GM12878 (cell line): ENCODE measurements around the gene ZNF554. TPM values are rescaled to one million over a fixed set of nuclear protein-coding genes. Genes with fewer than 3 reads are reported as not detected.

Source experiments
- ATAC-seq: fragments of 200-7000 bp; cut with Tn5 transposase; 3 replicates; pipeline ENCODE4 v1.9.1; 2020; ENCODE audit warnings: mild to moderate bottlenecking, moderate library complexity
- BruUV-seq: library from RNA; stranded (reverse); fragments of 400-500 nt; replicated peaks from 2 replicates; lab custom pipeline; 2021; lab: Mats Ljungman, UMichigan
- CTCF ChIA-PET: fragments of 300-600 bp; sonication (Branson Sonifier 250); formaldehyde crosslinking; extraction: SDS; loops from one replicate; lab custom pipeline; 2021; ENCODE audit warnings: inconsistent platforms; lab: Yijun Ruan, JAX
- POLR2A ChIA-PET: fragments of 350-600 bp; formaldehyde crosslinking; extraction: SDS; loops from one replicate; lab custom pipeline; 2021; ENCODE audit warnings: inconsistent platforms; lab: Charles Lee
- RAD21 ChIA-PET: fragments of 300-600 bp; sonication (Branson Sonifier 250); formaldehyde crosslinking; loops from one replicate; lab custom pipeline; 2023; ENCODE audit warnings: antibody characterized with exemption; ENCODE audit not compliant: unreplicated experiment; lab: Charles Lee
- SMC1A ChIA-PET: fragments of 300-600 bp; sonication (Branson Sonifier 250); formaldehyde crosslinking; loops from one replicate; lab custom pipeline; 2023; ENCODE audit not compliant: unreplicated experiment, uncharacterized antibody; lab: Charles Lee
- DNase-seq: peaks from one replicate; pipeline ENCODE4 v3.0.0-alpha.2; 2011; ENCODE audit warnings: low read depth, low spot score
- FAIRE-seq: peaks from 3 replicates; lab custom pipeline; 2011; peaks lifted over from hg19 to GRCh38; lab: Jason Lieb, UNC
- H2AFZ ChIP-seq: 2 replicates; pipeline ENCODE4 v1.6.0; 2011; ENCODE audit warnings: low read depth, low read length, control low read depth; ENCODE audit not compliant: control insufficient read depth
- H3K27ac ChIP-seq: 2 replicates; pipeline ENCODE4 v1.5.1; 2011; ENCODE audit warnings: control low read depth; ENCODE audit not compliant: control insufficient read depth, insufficient read depth
- H3K27me3 ChIP-seq, 2 experiments: replicated peaks in 1 of 2; 2 replicates each; pipeline versions ENCODE4 v1.6.0 to v1.6.1; 2011; ENCODE audit warnings: low read length in 1 of 2; ENCODE audit not compliant: control insufficient read depth in 2 of 2, insufficient read depth in 2 of 2
- H3K36me3 ChIP-seq, 2 experiments: 2 replicates each; pipeline ENCODE4 v1.5.1; 2011; ENCODE audit warnings: low read length in 1 of 2; ENCODE audit not compliant: control insufficient read depth in 2 of 2, insufficient read depth in 2 of 2
- H3K4me1 ChIP-seq: 2 replicates; pipeline ENCODE4 v1.6.1; 2011; ENCODE audit warnings: mild to moderate bottlenecking, low read length, moderate library complexity, mixed read lengths; ENCODE audit not compliant: control insufficient read depth, insufficient read depth
- H3K4me2 ChIP-seq: 2 replicates; pipeline ENCODE4 v1.6.0; 2011; ENCODE audit warnings: control low read depth; ENCODE audit not compliant: control insufficient read depth, insufficient read depth
- H3K4me3 ChIP-seq: fragments of 200-600 bp; sonication (generic); 2 replicates; pipeline ENCODE4 v1.5.1; 2016
- H3K79me2 ChIP-seq: 2 replicates; pipeline ENCODE4 v1.6.0; 2011; ENCODE audit warnings: low read length; ENCODE audit not compliant: control insufficient read depth, insufficient read depth
- H3K9ac ChIP-seq: 2 replicates; pipeline ENCODE4 v1.8.0; 2011; ENCODE audit warnings: low read length, control low read depth, mixed read lengths; ENCODE audit not compliant: control insufficient read depth, insufficient read depth
- H3K9me3 ChIP-seq: replicated peaks from 3 replicates; pipeline ENCODE4 v1.5.1; 2011; ENCODE audit warnings: mild to moderate bottlenecking, low read length; ENCODE audit not compliant: control insufficient read depth, insufficient read depth
- H4K20me1 ChIP-seq: 2 replicates; pipeline ENCODE4 v1.6.0; 2011; ENCODE audit not compliant: control insufficient read depth, insufficient read depth
- ASH2L ChIP-seq: fragments of 300-600, 200-600 bp; sonication (generic); IDR thresholded peaks from 2 replicates; pipeline ENCODE4 v1.6.1; 2017; ENCODE audit warnings: low read depth, mild to moderate bottlenecking, borderline replicate concordance
- ATF7 ChIP-seq: fragments of 450-650 bp; IDR thresholded peaks from 2 replicates; pipeline ENCODE4 v1.6.1; 2016; ENCODE audit warnings: low read depth, mild to moderate bottlenecking
- BCL11A ChIP-seq: IDR thresholded peaks from 2 replicates; pipeline ENCODE4 v1.6.1; 2011; ENCODE audit warnings: low read depth, low read length
- CBX5 ChIP-seq: sonication (generic); IDR thresholded peaks from 2 replicates; pipeline ENCODE4 v1.6.1; 2016; ENCODE audit warnings: low read depth, moderate library complexity, mild to moderate bottlenecking, inconsistent platforms
- ELK1 ChIP-seq: IDR thresholded peaks from 2 replicates; pipeline ENCODE4 v1.6.1; 2012; ENCODE audit warnings: low read depth, low read length, improper control_type of control experiment
- FOXK2 ChIP-seq: fragments of 450-650 bp; IDR thresholded peaks from 2 replicates; pipeline ENCODE4 v1.6.1; 2017; ENCODE audit warnings: mild to moderate bottlenecking, moderate library complexity
- KLF5 ChIP-seq: fragments of 450-650 bp; IDR thresholded peaks from 2 replicates; pipeline ENCODE4 v1.6.1; 2014; ENCODE audit warnings: mild to moderate bottlenecking; ENCODE audit not compliant: partially characterized antibody
- MTA3 ChIP-seq: IDR thresholded peaks from 2 replicates; pipeline ENCODE4 v1.6.1; 2012; ENCODE audit warnings: low read length, inconsistent platforms, borderline replicate concordance
- MYC ChIP-seq: IDR thresholded peaks from 2 replicates; pipeline ENCODE4 v1.6.1; 2011; ENCODE audit warnings: mild to moderate bottlenecking, low read length, moderate library complexity, inconsistent platforms; ENCODE audit not compliant: insufficient read depth, insufficient replicate concordance, insufficient read length, severe bottlenecking
- NR2F1 ChIP-seq: fragments of 450-650 bp; conservative IDR thresholded peaks from 2 replicates; pipeline ENCODE4 v1.6.1; 2017; ENCODE audit warnings: mild to moderate bottlenecking
- PAX5 ChIP-seq: IDR thresholded peaks from 2 replicates; pipeline ENCODE4 v1.6.1; 2011; ENCODE audit warnings: low read depth, low read length, borderline replicate concordance
- RBBP5 ChIP-seq: fragments of 200-600 bp; sonication (generic); conservative IDR thresholded peaks from 2 replicates; pipeline ENCODE4 v1.6.1; 2016
- RELA ChIP-seq: fragments of 450-650 bp; IDR thresholded peaks from 2 replicates; pipeline ENCODE4 v1.8.0; 2014; ENCODE audit warnings: borderline replicate concordance; ENCODE audit not compliant: partially characterized antibody
- ZBTB33 ChIP-seq: fragments of 450-650 bp; IDR thresholded peaks from 2 replicates; pipeline ENCODE4 v1.6.1; 2017; ENCODE audit warnings: mild to moderate bottlenecking
- ZBTB40 ChIP-seq: fragments of 450-650 bp; IDR thresholded peaks from 2 replicates; pipeline ENCODE4 v1.6.1; 2016; ENCODE audit warnings: mild to moderate bottlenecking, moderate library complexity, borderline replicate concordance
- ZNF384 ChIP-seq: IDR thresholded peaks from 2 replicates; pipeline ENCODE4 v1.6.1; 2012; ENCODE audit warnings: low read depth, mild to moderate bottlenecking, low read length, improper control_type of control experiment, borderline replicate concordance
- WGBS: methylation state at CpG from one replicate; pipeline ENCODE4 v1.1.6; 2016; ENCODE audit warnings: low lambda C conversion rate; ENCODE audit not compliant: insufficient replicate concordance, insufficient coverage; ENCODE audit errors: missing lambda C conversion rate; 5-methylcytosine and 5-hydroxymethylcytosine counted together
- in situ Hi-C: fragments of 300-500 bp; cut with MboI; formaldehyde crosslinking; loops from 9 replicates; pipeline ENCODE4 v1.14.3; 2018; ENCODE audit warnings: mixed read lengths
- intact Hi-C: fragments of 100-400 bp; cut with micrococcal nuclease; formaldehyde crosslinking; loops from one replicate; pipeline ENCODE4 v1.14.2; 2022; ENCODE audit not compliant: unreplicated experiment
- polyA plus RNA-seq, 11 experiments: library from polyadenylated mRNA; depleted of rRNA in 4 of 11; unstranded in 6 of 11; stranded (reverse) in 5 of 11; fragments of >200 nt; fragmentation: Nextera tagmentation in 4 of 11; fragmentation: Illumina TruSeq in 1 of 11; extraction: Ambion mirVana in 4 of 11; extraction: Trizol in 1 of 11; gene quantifications; 1 replicate in 1 of 11; 2 replicates in 10 of 11; pipeline versions ENCODE4 v1.2.1 to v1.2.3, GENCODE V29; 2011 to 2016; ENCODE audit warnings: inconsistent platforms in 2 of 11, missing spikeins in 2 of 11, low read depth in 1 of 11
- total RNA-seq, 4 experiments: library from RNA; depleted of rRNA in 3 of 4; stranded (reverse); fragments of >200 nt in 3 of 4; fragmentation: Illumina TruSeq in 1 of 4; extraction: Trizol in 1 of 4; gene quantifications; 2 replicates each; pipeline versions ENCODE4 v1.2.1 to v1.2.3, GENCODE V29; 2013 to 2021

ZNF554 gene
- total and polyA plus RNA-seq, 10 of the 15 experiments (the other 5 are each of a cell fraction or from before 2014, with no cell fraction given) = 0.19 to 2.1 (median 1.4) TPM

- Histone ChIP-seq H3K79me2 (no peaks in the 10 kb centered on the region), H4K20me1 (no peaks in the 10 kb centered on the region), H3K4me3 (no peak overlapping the region), H3K4me1 (no peaks in the 10 kb centered on the region), H3K4me2 (no peak overlapping the region), H3K27me3 (no peaks in the 10 kb centered on the region), H3K9ac (no peak overlapping the region), H2AFZ (no peak overlapping the region), H3K27ac (no peak overlapping the region), H3K9me3 (no peaks in the 10 kb centered on the region; the same call in 2 of the 3 replicates), H3K36me3 (no peaks in the 10 kb centered on the region)
- no peak for FAIRE-seq
- DNase-seq = no peak
- ChIA-PET SMC1A (no interaction called here), CTCF (interaction anchor here (1.7 kb wide), 1 partner anchor 221 kb away, joined by 8 read pairs; no protein-coding TSS in a partner anchor), POLR2A (no interaction called here), RAD21 (no interaction called here)
- WGBS = 51% methylated on average over 10 of the region's 10 CpGs
- no peak for ATAC-seq
- no TSS peak for BruUV-seq
- in situ Hi-C loops (no loop called here), intact Hi-C loops (no loop called here)
- TF ChIP-seq RBBP5 = no peak
- TF ChIP-seq MTA3 = no peak
- TF ChIP-seq ATF7 = no peak
- TF ChIP-seq CBX5 = no peak
- no peak for TF ChIP-seq ASH2L
- no peak for TF ChIP-seq ZNF384
- TF ChIP-seq NR2F1 = no peak
- no peak for TF ChIP-seq BCL11A
- TF ChIP-seq ZBTB33 = no peak
- TF ChIP-seq ELK1 = no peak
- TF ChIP-seq KLF5 = no peak
- no peak for TF ChIP-seq FOXK2
- TF ChIP-seq RELA = no peak
- no peak for TF ChIP-seq MYC
- TF ChIP-seq ZBTB40 = no peak
- no peak for TF ChIP-seq PAX5
Measured at GRCh38 chr19:2869618-2870017, 50.0 kb downstream of the ZNF554 start.
